WTC11 (cell line): ENCODE results near the gene PPP2R2C. TPM values are rescaled to one million over a fixed set of nuclear protein-coding genes. Genes with fewer than 3 reads are reported as not detected.

Experiments
- ATAC-seq: fragments of 200-7000 bp; cut with Tn5 transposase; 2 replicates; pipeline ENCODE4 v1.10.0; 2021; ENCODE audit warnings: mild to moderate bottlenecking, moderate library complexity
- CTCF ChIA-PET: fragments of 300-600 bp; sonication (Branson Sonifier 250); formaldehyde crosslinking; loops from one replicate; lab custom pipeline; 2021; ENCODE audit warnings: antibody characterized with exemption; lab: Charles Lee
- POLR2A ChIA-PET: fragments of 350-600 bp; sonication (Branson Sonifier 250); formaldehyde crosslinking; loops from one replicate; lab custom pipeline; 2021; ENCODE audit warnings: antibody characterized with exemption; lab: Charles Lee
- DNase-seq: peaks from one replicate; pipeline ENCODE4 v3.0.0; 2021; ENCODE audit warnings: low spot score
- H3K27ac Mint-ChIP-seq: 2 replicates; pipeline ENCODE4 v1.8.0; 2021; ENCODE audit warnings: mixed read lengths
- H3K27me3 Mint-ChIP-seq: 2 replicates; pipeline ENCODE4 v1.8.0; 2021; ENCODE audit warnings: low read depth, mild to moderate bottlenecking, moderate library complexity, mixed read lengths
- H3K36me3 Mint-ChIP-seq: 2 replicates; pipeline ENCODE4 v1.8.0; 2021; ENCODE audit warnings: mixed read lengths
- H3K4me1 Mint-ChIP-seq: 2 replicates; pipeline ENCODE4 v1.8.0; 2022; ENCODE audit warnings: mixed read lengths
- H3K4me3 Mint-ChIP-seq: 2 replicates; pipeline ENCODE4 v1.8.0; 2021; ENCODE audit warnings: mild to moderate bottlenecking, moderate library complexity, mixed read lengths
- H3K9me3 Mint-ChIP-seq: 2 replicates; pipeline ENCODE4 v1.8.0; 2021; ENCODE audit warnings: mixed read lengths
- CBFB ChIP-seq: sonication (generic); formaldehyde crosslinking; IDR thresholded peaks from 2 replicates; pipeline ENCODE4 v1.8.1; 2022; ENCODE audit warnings: mild to moderate bottlenecking, low read depth, missing genetic modification reagents
- CREB1 ChIP-seq: sonication (generic); formaldehyde crosslinking; IDR thresholded peaks from 2 replicates; pipeline ENCODE4 v1.8.0; 2023; ENCODE audit warnings: mild to moderate bottlenecking, missing genetic modification reagents
- ETV6 ChIP-seq: sonication (generic); formaldehyde crosslinking; IDR thresholded peaks from 2 replicates; pipeline ENCODE4 v1.8.1; 2022; ENCODE audit warnings: mild to moderate bottlenecking, missing genetic modification reagents
- JUN ChIP-seq: sonication (generic); formaldehyde crosslinking; IDR thresholded peaks from 2 replicates; pipeline ENCODE4 v1.8.0; 2023; ENCODE audit warnings: mild to moderate bottlenecking, missing genetic modification reagents
- MXD4 ChIP-seq: fragments of 250-450 bp; sonication (Bioruptor Pico); IDR thresholded peaks from 2 replicates; pipeline ENCODE4 v1.8.0; 2021; ENCODE audit warnings: mild to moderate bottlenecking, moderate library complexity, borderline replicate concordance
- NR2C2 ChIP-seq: sonication (generic); formaldehyde crosslinking; IDR thresholded peaks from 2 replicates; pipeline ENCODE4 v1.8.0; 2022; ENCODE audit warnings: mild to moderate bottlenecking, missing genetic modification reagents
- NR3C1 ChIP-seq: sonication (generic); formaldehyde crosslinking; conservative IDR thresholded peaks from 2 replicates; pipeline ENCODE4 v1.8.1; 2023; ENCODE audit warnings: low read depth, mild to moderate bottlenecking, missing genetic modification reagents
- RELA ChIP-seq: sonication (generic); formaldehyde crosslinking; IDR thresholded peaks from 2 replicates; pipeline ENCODE4 v1.8.1; 2022; ENCODE audit warnings: missing genetic modification reagents, mild to moderate bottlenecking, borderline replicate concordance
- TCF7 ChIP-seq: sonication (generic); formaldehyde crosslinking; IDR thresholded peaks from 2 replicates; pipeline ENCODE4 v1.8.0; 2022; ENCODE audit warnings: mild to moderate bottlenecking, low read depth, missing genetic modification reagents, moderate library complexity
- ZNF121 ChIP-seq: sonication (generic); formaldehyde crosslinking; IDR thresholded peaks from 2 replicates; pipeline ENCODE4 v1.8.0; 2023; ENCODE audit warnings: missing genetic modification reagents
- ZNF138 ChIP-seq: sonication (generic); formaldehyde crosslinking; conservative IDR thresholded peaks from 2 replicates; pipeline ENCODE4 v1.8.1; 2022; ENCODE audit warnings: mild to moderate bottlenecking, moderate library complexity, missing genetic modification reagents
- ZNF416 ChIP-seq: fragments of 250-450 bp; sonication (Bioruptor Pico); IDR thresholded peaks from 2 replicates; pipeline ENCODE4 v1.9.0; 2021; ENCODE audit warnings: mild to moderate bottlenecking, inconsistent platforms
- ZNF671 ChIP-seq: fragments of 250-450 bp; sonication (Bioruptor Pico); IDR thresholded peaks from 2 replicates; pipeline ENCODE4 v1.8.0; 2021; ENCODE audit warnings: mild to moderate bottlenecking
- total RNA-seq: library from RNA; stranded (reverse); gene quantifications from 3 replicates; pipeline ENCODE4 v1.2.3, GENCODE V29; 2021
- TF ChIP-seq, protein P1 (sequence below): sonication (generic); formaldehyde crosslinking; IDR thresholded peaks from 2 replicates; pipeline ENCODE4 v1.8.0; 2022; ENCODE audit warnings: mild to moderate bottlenecking, missing genetic modification reagents
- TF ChIP-seq, protein P2 (sequence below): sonication (generic); formaldehyde crosslinking; IDR thresholded peaks from 2 replicates; pipeline ENCODE4 v1.8.1; 2023; ENCODE audit warnings: mild to moderate bottlenecking, missing genetic modification reagents, moderate library complexity
- TF ChIP-seq, protein P3 (sequence below): sonication (generic); formaldehyde crosslinking; IDR thresholded peaks from 2 replicates; pipeline ENCODE4 v1.8.1; 2022; ENCODE audit warnings: missing genetic modification reagents, borderline replicate concordance
- TF ChIP-seq, protein P4 (sequence below): sonication (generic); formaldehyde crosslinking; IDR thresholded peaks from 2 replicates; pipeline ENCODE4 v1.8.1; 2023; ENCODE audit warnings: mild to moderate bottlenecking, moderate library complexity, missing genetic modification reagents
- TF ChIP-seq, protein P5 (sequence below): sonication (generic); formaldehyde crosslinking; IDR thresholded peaks from 2 replicates; pipeline ENCODE4 v1.8.1; 2022; ENCODE audit warnings: low read depth, mild to moderate bottlenecking, moderate library complexity, missing genetic modification reagents, borderline replicate concordance
- TF ChIP-seq, protein P6 (sequence below): fragments of 250-450 bp; sonication (Bioruptor Pico); IDR thresholded peaks from 2 replicates; pipeline ENCODE4 v1.9.0; 2021; ENCODE audit warnings: mild to moderate bottlenecking
- TF ChIP-seq, protein P7 (sequence below): sonication (generic); formaldehyde crosslinking; IDR thresholded peaks from 2 replicates; pipeline ENCODE4 v1.8.1; 2022; ENCODE audit warnings: low read depth, missing genetic modification reagents, borderline replicate concordance

Gene PPP2R2C
- total RNA-seq, 1 experiment from 2014 or later: 11.5 TPM

DNA sequence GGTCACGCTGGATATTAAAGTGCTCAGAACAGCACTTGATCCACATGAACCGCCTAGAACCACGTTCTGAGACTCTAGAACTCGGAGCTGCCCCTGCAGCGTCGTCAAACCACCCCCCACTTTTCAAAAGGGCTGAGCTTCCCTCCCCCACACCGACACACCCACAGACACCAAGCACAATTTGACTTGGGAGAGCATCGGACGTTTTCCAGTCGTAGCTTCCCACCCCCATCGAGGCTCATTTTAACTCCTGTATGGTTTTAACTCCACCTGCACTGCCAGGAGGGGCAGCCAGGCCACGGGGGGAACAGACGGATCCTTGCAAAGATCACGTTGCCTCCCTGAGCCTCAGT lies 26.3 kb downstream of the PPP2R2C start:
- H3K4me1 Mint-ChIP-seq: peaks cover 14% of the 10 kb centered on the region
- ChIA-PET POLR2A (no interaction called here), CTCF (interaction anchor here (1.8 to 2.0 kb wide), 2 partner anchors 104 to 114 kb away, joined by 4 to 8 read pairs; no protein-coding TSS in a partner anchor)
- TF ChIP-seq CBFB (CRISPR knock-in tag) (no peak), JUN (CRISPR knock-in tag) (no peak), ETV6 (CRISPR knock-in tag) (no peak), CREB1 (CRISPR knock-in tag) (no peak), ZNF671 (no peak), MXD4 (CRISPR knock-in tag) (no peak), NR2C2 (CRISPR knock-in tag) (no peak)
- TF ChIP-seq, protein P1, sequence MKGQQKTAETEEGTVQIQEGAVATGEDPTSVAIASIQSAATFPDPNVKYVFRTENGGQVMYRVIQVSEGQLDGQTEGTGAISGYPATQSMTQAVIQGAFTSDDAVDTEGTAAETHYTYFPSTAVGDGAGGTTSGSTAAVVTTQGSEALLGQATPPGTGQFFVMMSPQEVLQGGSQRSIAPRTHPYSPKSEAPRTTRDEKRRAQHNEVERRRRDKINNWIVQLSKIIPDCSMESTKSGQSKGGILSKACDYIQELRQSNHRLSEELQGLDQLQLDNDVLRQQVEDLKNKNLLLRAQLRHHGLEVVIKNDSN (CRISPR knock-in tag): no peak
- TF ChIP-seq, protein P2, sequence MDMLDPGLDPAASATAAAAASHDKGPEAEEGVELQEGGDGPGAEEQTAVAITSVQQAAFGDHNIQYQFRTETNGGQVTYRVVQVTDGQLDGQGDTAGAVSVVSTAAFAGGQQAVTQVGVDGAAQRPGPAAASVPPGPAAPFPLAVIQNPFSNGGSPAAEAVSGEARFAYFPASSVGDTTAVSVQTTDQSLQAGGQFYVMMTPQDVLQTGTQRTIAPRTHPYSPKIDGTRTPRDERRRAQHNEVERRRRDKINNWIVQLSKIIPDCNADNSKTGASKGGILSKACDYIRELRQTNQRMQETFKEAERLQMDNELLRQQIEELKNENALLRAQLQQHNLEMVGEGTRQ (CRISPR knock-in tag): no peak
- TF ChIP-seq, protein P3, sequence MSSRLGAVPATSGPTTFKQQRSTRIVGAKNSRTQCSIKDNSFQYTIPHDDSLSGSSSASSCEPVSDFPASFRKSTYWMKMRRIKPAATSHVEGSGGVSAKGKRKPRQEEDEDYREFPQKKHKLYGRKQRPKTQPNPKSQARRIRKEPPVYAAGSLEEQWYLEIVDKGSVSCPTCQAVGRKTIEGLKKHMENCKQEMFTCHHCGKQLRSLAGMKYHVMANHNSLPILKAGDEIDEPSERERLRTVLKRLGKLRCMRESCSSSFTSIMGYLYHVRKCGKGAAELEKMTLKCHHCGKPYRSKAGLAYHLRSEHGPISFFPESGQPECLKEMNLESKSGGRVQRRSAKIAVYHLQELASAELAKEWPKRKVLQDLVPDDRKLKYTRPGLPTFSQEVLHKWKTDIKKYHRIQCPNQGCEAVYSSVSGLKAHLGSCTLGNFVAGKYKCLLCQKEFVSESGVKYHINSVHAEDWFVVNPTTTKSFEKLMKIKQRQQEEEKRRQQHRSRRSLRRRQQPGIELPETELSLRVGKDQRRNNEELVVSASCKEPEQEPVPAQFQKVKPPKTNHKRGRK (CRISPR knock-in tag): no peak
- TF ChIP-seq, protein P4, sequence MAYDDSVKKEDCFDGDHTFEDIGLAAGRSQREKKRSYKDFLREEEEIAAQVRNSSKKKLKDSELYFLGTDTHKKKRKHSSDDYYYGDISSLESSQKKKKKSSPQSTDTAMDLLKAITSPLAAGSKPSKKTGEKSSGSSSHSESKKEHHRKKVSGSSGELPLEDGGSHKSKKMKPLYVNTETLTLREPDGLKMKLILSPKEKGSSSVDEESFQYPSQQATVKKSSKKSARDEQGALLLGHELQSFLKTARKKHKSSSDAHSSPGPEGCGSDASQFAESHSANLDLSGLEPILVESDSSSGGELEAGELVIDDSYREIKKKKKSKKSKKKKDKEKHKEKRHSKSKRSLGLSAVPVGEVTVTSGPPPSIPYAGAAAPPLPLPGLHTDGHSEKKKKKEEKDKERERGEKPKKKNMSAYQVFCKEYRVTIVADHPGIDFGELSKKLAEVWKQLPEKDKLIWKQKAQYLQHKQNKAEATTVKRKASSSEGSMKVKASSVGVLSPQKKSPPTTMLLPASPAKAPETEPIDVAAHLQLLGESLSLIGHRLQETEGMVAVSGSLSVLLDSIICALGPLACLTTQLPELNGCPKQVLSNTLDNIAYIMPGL (CRISPR knock-in tag): no peak
- TF ChIP-seq, protein P5, sequence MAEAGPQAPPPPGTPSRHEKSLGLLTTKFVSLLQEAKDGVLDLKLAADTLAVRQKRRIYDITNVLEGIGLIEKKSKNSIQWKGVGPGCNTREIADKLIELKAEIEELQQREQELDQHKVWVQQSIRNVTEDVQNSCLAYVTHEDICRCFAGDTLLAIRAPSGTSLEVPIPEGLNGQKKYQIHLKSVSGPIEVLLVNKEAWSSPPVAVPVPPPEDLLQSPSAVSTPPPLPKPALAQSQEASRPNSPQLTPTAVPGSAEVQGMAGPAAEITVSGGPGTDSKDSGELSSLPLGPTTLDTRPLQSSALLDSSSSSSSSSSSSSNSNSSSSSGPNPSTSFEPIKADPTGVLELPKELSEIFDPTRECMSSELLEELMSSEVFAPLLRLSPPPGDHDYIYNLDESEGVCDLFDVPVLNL (CRISPR knock-in tag): no peak
- no peaks in the 10 kb centered on the region for H3K9me3 Mint-ChIP-seq
- H3K36me3 Mint-ChIP-seq: no peaks in the 10 kb centered on the region
- no peak overlapping the region for H3K4me3 Mint-ChIP-seq
- no peak overlapping the region for H3K27ac Mint-ChIP-seq
- DNase-seq (no peak), ATAC-seq (no peak)
- H3K27me3 Mint-ChIP-seq: no peaks in the 10 kb centered on the region

DNA sequence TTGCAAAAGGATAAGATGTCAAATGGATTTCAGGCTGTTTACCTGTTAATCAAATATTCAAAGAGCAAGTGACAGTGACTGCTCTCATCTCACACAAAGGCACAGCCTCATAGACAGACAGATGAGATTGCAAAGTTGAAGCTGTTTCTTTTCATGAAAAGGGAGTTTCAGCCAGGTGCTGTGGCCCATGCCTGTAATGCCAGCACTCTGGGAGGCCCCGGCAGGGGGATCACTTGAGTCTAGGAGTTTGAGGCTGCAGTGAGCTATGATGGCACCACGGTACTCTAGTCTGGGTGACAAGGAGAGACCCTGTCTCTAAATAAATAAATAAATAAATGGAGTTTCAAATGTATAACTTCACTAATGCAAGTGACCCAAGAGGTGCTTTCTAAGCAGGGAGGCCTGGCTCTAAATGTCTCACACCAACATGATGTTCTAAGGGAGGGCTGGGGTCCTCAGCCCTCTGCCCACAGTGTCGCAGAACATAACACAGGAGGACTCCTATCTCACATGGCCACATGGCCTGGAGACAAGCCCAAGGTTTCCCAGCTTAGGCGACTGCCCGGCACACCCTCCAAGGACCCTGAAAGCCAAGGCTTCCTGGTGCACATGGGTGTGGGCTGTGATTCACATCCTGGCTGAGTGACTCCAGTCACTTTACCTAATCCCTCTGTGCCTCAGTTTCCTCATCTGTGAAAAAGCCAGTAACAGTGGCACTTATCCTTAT lies 26.8 kb downstream of the PPP2R2C start:
- ATAC-seq: no peak
- H3K9me3 Mint-ChIP-seq: no peaks in the 10 kb centered on the region
- TF ChIP-seq, protein P6, sequence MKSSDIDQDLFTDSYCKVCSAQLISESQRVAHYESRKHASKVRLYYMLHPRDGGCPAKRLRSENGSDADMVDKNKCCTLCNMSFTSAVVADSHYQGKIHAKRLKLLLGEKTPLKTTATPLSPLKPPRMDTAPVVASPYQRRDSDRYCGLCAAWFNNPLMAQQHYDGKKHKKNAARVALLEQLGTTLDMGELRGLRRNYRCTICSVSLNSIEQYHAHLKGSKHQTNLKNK: no peak
- no peak for TF ChIP-seq CBFB (CRISPR knock-in tag)
- TF ChIP-seq CREB1 (CRISPR knock-in tag): no peak
- TF ChIP-seq ZNF416 (CRISPR knock-in tag): no peak
- TF ChIP-seq, protein P1 (CRISPR knock-in tag): no peak
- no peak for TF ChIP-seq RELA (CRISPR knock-in tag)
- no peak for TF ChIP-seq ZNF121 (CRISPR knock-in tag)
- TF ChIP-seq JUN (CRISPR knock-in tag): no peak
- TF ChIP-seq ZNF138 (CRISPR knock-in tag): no peak
- TF ChIP-seq TCF7 (CRISPR knock-in tag): no peak
- no peak for TF ChIP-seq NR3C1
- TF ChIP-seq, protein P7, sequence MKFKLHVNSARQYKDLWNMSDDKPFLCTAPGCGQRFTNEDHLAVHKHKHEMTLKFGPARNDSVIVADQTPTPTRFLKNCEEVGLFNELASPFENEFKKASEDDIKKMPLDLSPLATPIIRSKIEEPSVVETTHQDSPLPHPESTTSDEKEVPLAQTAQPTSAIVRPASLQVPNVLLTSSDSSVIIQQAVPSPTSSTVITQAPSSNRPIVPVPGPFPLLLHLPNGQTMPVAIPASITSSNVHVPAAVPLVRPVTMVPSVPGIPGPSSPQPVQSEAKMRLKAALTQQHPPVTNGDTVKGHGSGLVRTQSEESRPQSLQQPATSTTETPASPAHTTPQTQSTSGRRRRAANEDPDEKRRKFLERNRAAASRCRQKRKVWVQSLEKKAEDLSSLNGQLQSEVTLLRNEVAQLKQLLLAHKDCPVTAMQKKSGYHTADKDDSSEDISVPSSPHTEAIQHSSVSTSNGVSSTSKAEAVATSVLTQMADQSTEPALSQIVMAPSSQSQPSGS: no peak
- no peak overlapping the region for H3K4me3 Mint-ChIP-seq
- DNase-seq: no peak
- CTCF ChIA-PET: interaction anchor here (0.6 to 1.8 kb wide), 2 partner anchors 104 to 146 kb away, joined by 3 to 4 read pairs; no protein-coding TSS in a partner anchor
- H3K4me1 Mint-ChIP-seq: peaks cover 14% of the 10 kb centered on the region
- POLR2A ChIA-PET: no interaction called here
- H3K27me3 Mint-ChIP-seq: no peaks in the 10 kb centered on the region
- H3K36me3 Mint-ChIP-seq: no peaks in the 10 kb centered on the region
- H3K27ac Mint-ChIP-seq: no peak overlapping the region; the same call in 1 of the 2 replicates
